IgD-negative memory B cell (primary cell): Measurements from ENCODE around the gene GRXCR2. TPM values are rescaled to one million over a fixed set of nuclear protein-coding genes. Genes with fewer than 3 reads are reported as not detected.

Experiments
- H3K27ac Mint-ChIP-seq, 3 donors: one replicate each; pipeline ENCODE4 v1.8.0; 2020 to 2022; ENCODE audit warnings: mild to moderate bottlenecking in 3 of 3, mixed read lengths in 3 of 3, moderate library complexity in 1 of 3
- H3K27me3 Mint-ChIP-seq: one replicate; pipeline ENCODE4 v1.8.0; 2021; ENCODE audit warnings: mixed read lengths
- H3K36me3 Mint-ChIP-seq: one replicate; pipeline ENCODE4 v1.8.0; 2020; ENCODE audit warnings: mild to moderate bottlenecking, mixed read lengths
- H3K4me1 Mint-ChIP-seq, 3 donors: one replicate each; pipeline ENCODE4 v1.8.0; 2020 to 2022; ENCODE audit warnings: mixed read lengths in 3 of 3, mild to moderate bottlenecking in 1 of 3
- H3K4me3 Mint-ChIP-seq, 4 donors: one replicate each; pipeline ENCODE4 v1.8.0; 2020 to 2022; ENCODE audit warnings: mild to moderate bottlenecking in 4 of 4, mixed read lengths in 4 of 4, moderate library complexity in 3 of 4
- H3K9me3 Mint-ChIP-seq, 3 donors: one replicate each; pipeline ENCODE4 v1.8.0; 2020 to 2021; ENCODE audit warnings: mixed read lengths in 3 of 3, mild to moderate bottlenecking in 1 of 3
- polyA plus RNA-seq: library from polyadenylated mRNA; unstranded; fragments of 300-500 nt; fragmentation: Illumina TruSeq; gene quantifications from one replicate; pipeline ENCODE4 v1.2.3, GENCODE V29; 2021

GRXCR2 gene, protein sequence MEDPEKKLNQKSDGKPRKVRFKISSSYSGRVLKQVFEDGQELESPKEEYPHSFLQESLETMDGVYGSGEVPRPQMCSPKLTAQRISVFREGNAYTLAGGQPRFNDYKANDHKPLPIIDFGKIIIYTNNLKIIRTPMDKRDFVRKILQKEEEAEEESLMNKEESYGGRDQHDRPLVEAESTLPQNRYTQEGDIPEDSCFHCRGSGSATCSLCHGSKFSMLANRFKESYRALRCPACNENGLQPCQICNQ
- not detected for polyA plus RNA-seq

DNA sequence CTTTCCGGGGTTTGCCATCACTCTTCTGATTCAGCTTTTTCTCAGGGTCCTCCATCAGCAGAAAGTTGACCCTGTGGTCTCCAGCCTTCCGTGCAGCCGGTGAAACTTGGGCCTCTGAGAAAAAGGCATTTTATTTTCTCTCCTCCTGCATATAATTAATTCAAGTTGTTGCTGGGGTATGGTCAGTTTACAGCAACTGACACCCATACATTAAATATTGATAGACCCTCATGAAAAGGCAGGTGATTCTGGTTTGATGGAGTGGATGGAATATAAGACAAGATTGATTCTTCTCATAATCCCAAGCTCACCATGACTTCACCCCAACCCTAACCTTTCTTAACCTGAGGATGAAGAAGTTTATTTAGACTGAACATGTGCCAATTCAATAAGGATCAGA lies at the start of gene GRXCR2:
TSS of gene GRXCR2 (minus strand) at position 101 of the 400 bp plus-strand sequence. CDS start at position 55, 46 bp downstream.
- Mint-ChIP-seq H3K27ac (no peak within 1 kb of the TSS), H3K4me3 (no peak within 1 kb of the TSS), H3K27me3 (peaks cover 5% of the 10 kb centered on the region), H3K9me3 (peaks cover 0 to 1% (median 0%) of the 10 kb centered on the region in 3 donors), H3K36me3 (no peaks in the 10 kb centered on the region), H3K4me1 (no peaks in the 10 kb centered on the region)

- no peaks in the 10 kb centered on the region for H3K27me3 Mint-ChIP-seq
These were observed 49.2 kb upstream of the GRXCR2 start for GRCh38 chr5:145922059-145922458.

GRCh38 chr5:145921211-145921610 lies 48.4 kb upstream of the GRXCR2 start:
- no peak overlapping the region for H3K27ac Mint-ChIP-seq
- no peaks in the 10 kb centered on the region for H3K27me3 Mint-ChIP-seq
- H3K4me1 Mint-ChIP-seq: no peaks in the 10 kb centered on the region
- H3K36me3 Mint-ChIP-seq: no peaks in the 10 kb centered on the region
- H3K9me3 Mint-ChIP-seq: no peaks in the 10 kb centered on the region
- H3K4me3 Mint-ChIP-seq: no peak overlapping the region

More at GRCh38 chr5:145922059-145922458, 49.2 kb upstream of the GRXCR2 start:
- Mint-ChIP-seq H3K4me3 (no peak overlapping the region), H3K4me1 (no peaks in the 10 kb centered on the region), H3K9me3 (no peaks in the 10 kb centered on the region), H3K36me3 (no peaks in the 10 kb centered on the region), H3K27ac (no peak overlapping the region)

DNA sequence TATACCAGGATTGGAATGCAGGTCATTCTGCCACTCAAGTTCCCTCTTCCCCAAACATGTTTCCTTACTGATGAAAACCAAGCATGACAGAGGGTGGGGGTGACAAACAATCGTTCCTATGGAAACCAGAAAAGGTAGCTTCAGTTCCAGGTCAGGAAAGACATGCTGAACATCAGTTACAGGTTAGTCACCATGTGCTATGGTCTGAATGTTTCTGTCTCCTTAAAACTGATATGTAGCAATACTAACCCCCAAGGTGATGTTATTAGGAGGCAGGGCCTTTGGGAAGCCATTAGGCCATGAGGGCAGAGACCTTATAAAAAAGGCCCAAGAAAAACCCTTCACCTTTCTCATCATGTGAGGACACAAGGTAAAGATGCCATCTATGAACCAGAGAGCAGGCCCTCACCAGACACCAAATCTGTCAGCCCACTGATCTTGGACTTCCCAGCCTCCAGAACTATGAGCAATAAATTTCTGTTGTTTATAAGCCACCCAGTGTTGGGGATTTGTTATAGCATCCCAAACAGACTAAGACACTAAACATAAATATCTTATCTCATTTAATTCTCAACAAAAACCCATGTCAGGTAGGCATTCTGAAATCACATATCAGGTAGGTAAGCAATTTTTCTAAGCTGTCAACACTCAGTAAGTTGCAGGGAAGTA lies 47.9 kb upstream of the GRXCR2 start:
- Mint-ChIP-seq H3K9me3 (no peaks in the 10 kb centered on the region), H3K27me3 (no peaks in the 10 kb centered on the region), H3K4me3 (no peak overlapping the region), H3K36me3 (no peaks in the 10 kb centered on the region), H3K27ac (no peak overlapping the region), H3K4me1 (no peaks in the 10 kb centered on the region)

DNA sequence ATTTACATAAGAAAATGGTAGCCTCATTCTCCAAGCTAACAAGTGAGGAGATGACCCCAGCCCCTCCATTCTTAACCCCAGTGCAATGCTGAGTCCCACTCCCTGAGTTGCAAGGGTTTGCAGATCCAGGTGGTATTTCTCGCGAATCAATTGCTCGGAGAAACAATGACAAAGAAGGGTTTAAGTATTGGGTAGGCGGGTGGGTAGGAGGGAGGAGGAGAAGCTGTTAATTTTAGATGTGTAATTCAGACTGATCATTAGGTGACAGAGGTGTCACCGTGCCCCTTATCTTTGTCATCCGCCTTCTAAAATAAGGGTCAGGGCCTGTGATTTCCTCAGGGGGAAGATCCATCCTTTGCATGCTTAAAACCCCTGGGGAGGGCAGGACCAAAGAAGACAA lies 46.6 kb upstream of the GRXCR2 start:
- H3K36me3 Mint-ChIP-seq: no peaks in the 10 kb centered on the region
- H3K4me1 Mint-ChIP-seq: no peaks in the 10 kb centered on the region
- no peak overlapping the region for H3K27ac Mint-ChIP-seq
- no peaks in the 10 kb centered on the region for H3K9me3 Mint-ChIP-seq
- no peaks in the 10 kb centered on the region for H3K27me3 Mint-ChIP-seq
- no peak overlapping the region for H3K4me3 Mint-ChIP-seq

DNA sequence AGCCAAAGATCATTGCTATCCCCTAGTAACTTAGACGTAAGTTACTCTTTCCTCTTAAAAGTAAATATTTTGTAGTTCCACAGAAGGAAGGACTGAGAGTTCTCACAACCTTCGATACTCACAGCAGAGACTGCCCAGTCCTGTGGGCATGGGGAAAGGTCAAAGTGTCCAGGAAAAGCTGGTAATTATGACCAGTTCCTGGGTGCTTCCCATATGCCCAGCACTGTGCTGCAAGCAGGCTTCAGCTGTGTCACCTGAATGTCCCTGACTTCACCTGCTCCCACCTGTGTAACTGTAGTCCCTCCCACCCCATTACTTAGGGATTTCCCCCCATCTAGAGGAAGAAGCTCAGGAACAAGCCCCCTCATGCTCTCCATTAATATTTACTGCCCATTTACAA lies 45.6 kb upstream of the GRXCR2 start:
- no peak overlapping the region for H3K4me3 Mint-ChIP-seq
- no peak overlapping the region for H3K27ac Mint-ChIP-seq
- no peaks in the 10 kb centered on the region for H3K9me3 Mint-ChIP-seq
- H3K27me3 Mint-ChIP-seq: no peaks in the 10 kb centered on the region
- H3K4me1 Mint-ChIP-seq: no peaks in the 10 kb centered on the region
- no peaks in the 10 kb centered on the region for H3K36me3 Mint-ChIP-seq

- no peak overlapping the region for H3K27ac Mint-ChIP-seq
- no peaks in the 10 kb centered on the region for H3K36me3 Mint-ChIP-seq
These were observed 44.5 kb upstream of the GRXCR2 start for GRCh38 chr5:145917288-145917687.

DNA sequence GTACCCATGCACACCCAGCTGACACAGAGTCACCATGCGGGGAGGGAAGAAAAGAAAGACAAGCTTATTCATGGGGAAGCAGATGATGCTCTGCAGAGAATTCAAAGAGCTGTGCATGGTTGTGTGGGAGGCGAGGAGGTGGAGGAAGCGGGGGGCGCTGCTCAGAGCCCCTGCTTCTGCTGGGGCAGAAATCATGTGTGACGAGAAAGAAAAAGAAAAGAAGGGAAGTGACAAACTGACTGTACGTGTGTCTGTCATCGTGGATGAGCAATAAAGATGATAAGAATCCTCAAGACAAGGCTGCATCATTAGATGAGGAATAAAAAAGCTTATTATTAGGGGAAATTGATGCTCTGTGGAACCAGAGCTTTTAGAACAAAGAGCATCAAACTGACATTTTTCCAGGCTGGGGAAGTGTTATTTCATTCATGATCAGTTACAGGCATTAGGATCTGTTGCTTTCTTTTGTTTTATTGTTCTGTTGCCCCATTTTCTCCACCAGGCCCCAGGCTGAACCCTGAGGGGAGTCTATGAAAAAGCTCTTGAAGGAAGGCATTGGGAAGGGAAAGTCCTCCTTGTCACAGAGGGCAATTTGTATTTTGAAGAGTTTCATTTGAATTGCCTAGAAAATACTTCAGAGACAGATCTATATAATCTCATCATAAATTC lies 43.3 kb upstream of the GRXCR2 start:
- H3K27me3 Mint-ChIP-seq: no peaks in the 10 kb centered on the region
- H3K4me3 Mint-ChIP-seq: no peak overlapping the region
- no peaks in the 10 kb centered on the region for H3K9me3 Mint-ChIP-seq
- no peaks in the 10 kb centered on the region for H3K4me1 Mint-ChIP-seq
- no peak overlapping the region for H3K27ac Mint-ChIP-seq
- H3K36me3 Mint-ChIP-seq: no peaks in the 10 kb centered on the region

More at GRCh38 chr5:145917288-145917687, 44.5 kb upstream of the GRXCR2 start:
- no peaks in the 10 kb centered on the region for H3K9me3 Mint-ChIP-seq
- no peaks in the 10 kb centered on the region for H3K4me1 Mint-ChIP-seq
- H3K27me3 Mint-ChIP-seq: no peaks in the 10 kb centered on the region
- no peak overlapping the region for H3K4me3 Mint-ChIP-seq

GRCh38 chr5:145913701-145914100 lies 40.9 kb upstream of the GRXCR2 start:
- H3K4me1 Mint-ChIP-seq: no peaks in the 10 kb centered on the region
- no peaks in the 10 kb centered on the region for H3K27me3 Mint-ChIP-seq
- H3K27ac Mint-ChIP-seq: no peak overlapping the region
- H3K4me3 Mint-ChIP-seq: no peak overlapping the region
- H3K36me3 Mint-ChIP-seq: no peaks in the 10 kb centered on the region
- H3K9me3 Mint-ChIP-seq: no peaks in the 10 kb centered on the region

DNA sequence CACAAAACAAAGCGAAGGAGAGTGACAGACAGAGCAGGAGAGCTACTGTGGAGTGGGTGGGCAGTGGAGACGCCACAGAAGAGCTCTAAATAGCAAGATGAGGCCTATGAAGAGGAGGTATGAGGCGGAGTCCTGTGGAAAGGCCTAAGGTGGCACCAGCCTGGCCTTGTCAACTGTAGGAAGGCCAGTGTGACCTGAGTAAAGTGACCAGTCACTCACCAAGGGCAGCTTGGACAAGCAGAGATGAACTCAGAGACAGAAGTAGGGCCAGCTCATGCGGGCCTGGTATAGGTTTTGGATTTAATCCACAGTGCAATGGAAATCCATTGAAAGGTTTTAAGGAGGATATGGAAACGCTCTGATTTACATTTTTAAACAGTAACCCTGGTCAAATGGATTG lies 39.8 kb upstream of the GRXCR2 start:
- Mint-ChIP-seq H3K4me1 (no peaks in the 10 kb centered on the region), H3K36me3 (no peaks in the 10 kb centered on the region), H3K27ac (peak overlapping the region in 1 of 3 donors; percentile 14), H3K4me3 (no peak overlapping the region), H3K9me3 (no peaks in the 10 kb centered on the region), H3K27me3 (no peaks in the 10 kb centered on the region)

DNA sequence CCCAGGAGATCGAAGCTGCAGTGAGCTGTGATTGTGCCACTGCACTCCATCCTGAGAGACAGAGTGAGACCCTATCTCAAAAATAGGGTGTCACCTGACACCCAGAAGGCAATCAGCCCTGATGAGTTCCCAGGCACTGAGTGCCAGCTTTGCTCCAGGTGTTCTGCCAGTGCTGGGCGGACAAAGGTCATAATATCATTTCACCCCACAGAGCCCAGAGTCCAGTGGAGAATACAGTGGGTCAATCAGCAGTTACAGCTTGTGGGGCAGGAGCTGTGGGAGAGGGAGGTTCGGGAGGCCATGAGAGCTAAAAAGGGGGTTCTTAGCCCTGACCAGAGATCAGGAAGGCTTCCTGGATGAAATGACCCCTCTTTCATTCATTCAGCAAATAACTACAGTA lies 39.2 kb upstream of the GRXCR2 start:
- no peaks in the 10 kb centered on the region for H3K4me1 Mint-ChIP-seq
- no peaks in the 10 kb centered on the region for H3K36me3 Mint-ChIP-seq
- H3K9me3 Mint-ChIP-seq: no peaks in the 10 kb centered on the region
- H3K27ac Mint-ChIP-seq: no peak overlapping the region
- no peak overlapping the region for H3K4me3 Mint-ChIP-seq
- no peaks in the 10 kb centered on the region for H3K27me3 Mint-ChIP-seq

DNA sequence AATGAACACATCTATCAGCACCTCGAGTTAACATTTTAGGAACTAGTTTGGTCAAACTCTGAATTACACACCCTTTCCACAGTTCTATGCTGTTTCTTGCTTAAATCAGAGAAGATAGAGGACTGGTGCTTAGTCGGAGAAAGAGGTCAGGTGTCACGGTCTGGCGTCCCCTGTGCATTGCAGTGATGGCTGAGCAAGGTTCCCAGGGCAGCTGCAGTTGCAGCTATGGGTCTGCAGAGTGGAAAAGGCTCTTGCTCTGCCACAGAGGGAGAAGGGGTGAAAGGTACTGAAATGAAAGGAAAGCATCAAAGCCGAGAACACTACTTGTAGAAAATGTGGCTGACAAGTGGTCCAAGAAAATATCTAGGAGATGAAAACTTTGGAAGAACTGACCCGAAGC lies 38.4 kb upstream of the GRXCR2 start:
- no peak overlapping the region for H3K4me3 Mint-ChIP-seq
- peaks cover 0 to 3% (median 0%) of the 10 kb centered on the region in 3 donors for H3K4me1 Mint-ChIP-seq
- no peak overlapping the region for H3K27ac Mint-ChIP-seq

DNA sequence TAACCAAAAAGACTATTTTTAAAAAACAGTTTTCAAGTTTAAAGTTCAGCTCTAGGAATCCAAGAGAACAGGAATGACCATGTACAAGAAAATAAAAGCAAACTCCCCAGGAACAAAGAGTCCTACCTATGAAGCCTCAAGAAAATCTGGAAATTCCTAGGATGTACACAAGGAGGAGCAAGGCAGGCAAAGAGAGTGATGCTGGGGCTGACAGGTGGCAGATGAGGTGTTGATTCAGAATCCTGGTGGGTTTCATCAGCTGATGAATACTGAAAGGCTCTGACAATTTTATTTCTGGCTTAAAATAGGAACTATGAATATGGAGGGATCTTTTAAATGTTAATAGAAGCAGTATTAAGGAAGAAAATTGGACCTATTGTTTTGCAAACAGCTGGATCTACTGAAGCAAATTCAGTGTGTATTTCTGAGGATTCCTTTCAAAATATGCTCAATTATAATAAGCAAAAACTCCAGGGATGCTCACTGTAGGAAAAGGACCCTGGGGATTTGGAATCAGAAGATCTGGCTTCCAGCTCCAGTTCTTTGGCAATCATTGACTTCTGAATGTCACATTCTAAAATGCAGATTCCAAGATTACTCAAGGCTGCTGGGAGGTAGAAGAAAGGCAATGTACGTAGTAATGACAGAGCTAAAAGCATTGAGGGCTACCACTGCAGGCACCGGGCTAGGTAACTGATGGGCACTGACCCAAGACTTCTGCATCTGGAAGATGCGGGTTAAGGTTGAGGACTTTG lies 35.6 kb upstream of the GRXCR2 start:
- Mint-ChIP-seq H3K9me3 (peaks cover 0 to 1% (median 0%) of the 10 kb centered on the region in 3 donors), H3K4me1 (peaks cover 0 to 3% (median 0%) of the 10 kb centered on the region in 3 donors), H3K27me3 (no peaks in the 10 kb centered on the region), H3K27ac (no peak overlapping the region), H3K36me3 (no peaks in the 10 kb centered on the region), H3K4me3 (no peak overlapping the region)

More for the DNA sequence above, 38.4 kb upstream of the GRXCR2 start:
- Mint-ChIP-seq H3K27me3 (no peaks in the 10 kb centered on the region), H3K36me3 (no peaks in the 10 kb centered on the region), H3K9me3 (no peaks in the 10 kb centered on the region)

GRCh38 chr5:145906401-145906800 lies 33.6 kb upstream of the GRXCR2 start:
- peaks cover 0 to 3% (median 0%) of the 10 kb centered on the region in 3 donors for H3K4me1 Mint-ChIP-seq
- no peaks in the 10 kb centered on the region for H3K27me3 Mint-ChIP-seq
- no peak overlapping the region for H3K27ac Mint-ChIP-seq
- no peak overlapping the region for H3K4me3 Mint-ChIP-seq
- peaks cover 0 to 1% (median 0%) of the 10 kb centered on the region in 3 donors for H3K9me3 Mint-ChIP-seq
- H3K36me3 Mint-ChIP-seq: no peaks in the 10 kb centered on the region

DNA sequence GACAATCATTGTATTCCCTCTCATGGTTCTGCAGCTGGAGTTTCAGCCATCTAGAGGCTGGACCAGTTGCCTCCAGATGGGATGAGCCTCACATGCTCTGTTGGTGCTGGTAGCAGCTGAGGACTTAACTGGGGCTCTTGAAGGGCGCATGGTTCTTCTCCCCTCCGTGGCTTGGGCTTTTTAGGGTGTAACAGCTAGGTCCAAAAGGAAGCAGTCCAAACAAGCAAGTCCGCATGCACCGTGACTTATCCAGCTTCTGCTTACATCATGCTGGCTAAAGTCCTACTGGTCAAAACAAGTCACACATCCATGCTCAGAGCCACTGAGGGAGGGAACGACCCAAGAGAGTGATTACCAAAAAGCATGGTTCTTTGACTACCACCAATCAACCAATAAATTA lies 31.9 kb upstream of the GRXCR2 start:
- Mint-ChIP-seq H3K4me3 (no peak overlapping the region), H3K27me3 (no peaks in the 10 kb centered on the region), H3K36me3 (no peaks in the 10 kb centered on the region), H3K4me1 (peaks cover 0 to 3% (median 0%) of the 10 kb centered on the region in 3 donors), H3K27ac (no peak overlapping the region), H3K9me3 (peaks cover 1 to 7% (median 3%) of the 10 kb centered on the region in 3 donors)
